ENCODE measurements around the gene GGT6. TPM values are rescaled to one million over a fixed set of nuclear protein-coding genes. Genes with fewer than 3 reads are reported as not detected.

GGT6 gene
- total RNA-seq, 2 experiments from 2014 or later: not detected

GRCh38 chr17:4532860-4533522, 27.4 kb downstream of the GGT6 start:
- Mint-ChIP-seq H3K27ac (no peak overlapping the region), H3K9me3 (no peaks in the 10 kb centered on the region), H3K4me3 (no peak overlapping the region), H3K4me1 (peaks cover 8% of the 10 kb centered on the region), H3K36me3 (no peaks in the 10 kb centered on the region), H3K27me3 (peaks cover 4% of the 10 kb centered on the region)
- DNase-seq (no peak), ATAC-seq (ENCODE audit: low read depth) (no peak)
- POLR2A ChIA-PET: no interaction called here

- H3K27ac Mint-ChIP-seq: no peak overlapping the region
Measured at GRCh38 chr17:4531988-4532736, 28.2 kb downstream of the GGT6 start.

GRCh38 chr17:4530799-4531730, 29.3 kb downstream of the GGT6 start:
- no peak for ATAC-seq (ENCODE audit: low read depth)
- Mint-ChIP-seq H3K9me3 (no peaks in the 10 kb centered on the region), H3K27ac (no peak overlapping the region), H3K27me3 (peaks cover 16% of the 10 kb centered on the region), H3K4me3 (no peak overlapping the region), H3K36me3 (no peaks in the 10 kb centered on the region), H3K4me1 (peaks cover 8% of the 10 kb centered on the region)
- DNase-seq: no peak
- POLR2A ChIA-PET: interaction anchor here (0.6 kb wide), 1 partner anchor 26 kb away, joined by 6 read pairs; no protein-coding TSS in a partner anchor

More at GRCh38 chr17:4531988-4532736, 28.2 kb downstream of the GGT6 start:
- peaks cover 8% of the 10 kb centered on the region for H3K4me1 Mint-ChIP-seq
- no peak overlapping the region for H3K4me3 Mint-ChIP-seq
- no peak for DNase-seq
- peaks cover 9% of the 10 kb centered on the region for H3K27me3 Mint-ChIP-seq
- no peaks in the 10 kb centered on the region for H3K9me3 Mint-ChIP-seq
- H3K36me3 Mint-ChIP-seq: no peaks in the 10 kb centered on the region
- ATAC-seq (ENCODE audit: low read depth): no peak
- POLR2A ChIA-PET: no interaction called here

- Mint-ChIP-seq H3K4me3 (no peak overlapping the region), H3K27ac (no peak overlapping the region), H3K36me3 (no peaks in the 10 kb centered on the region), H3K9me3 (no peaks in the 10 kb centered on the region), H3K27me3 (peaks cover 19% of the 10 kb centered on the region), H3K4me1 (peaks cover 8% of the 10 kb centered on the region)
- no peak for DNase-seq
- POLR2A ChIA-PET: no interaction called here
- no peak for ATAC-seq (ENCODE audit: low read depth)
Measured at GRCh38 chr17:4529533-4530152, 30.7 kb downstream of the GGT6 start.

- H3K27me3 Mint-ChIP-seq: peaks cover 18% of the 10 kb centered on the region
- no peak for ATAC-seq (ENCODE audit: low read depth)
- H3K36me3 Mint-ChIP-seq: no peaks in the 10 kb centered on the region
- no peak overlapping the region for H3K27ac Mint-ChIP-seq
- no peak for DNase-seq
- POLR2A ChIA-PET: no interaction called here
- H3K4me3 Mint-ChIP-seq: no peak overlapping the region
- no peaks in the 10 kb centered on the region for H3K9me3 Mint-ChIP-seq
- H3K4me1 Mint-ChIP-seq: peaks cover 2% of the 10 kb centered on the region
Measured at GRCh38 chr17:4527566-4528125, 32.7 kb downstream of the GGT6 start.

GRCh38 chr17:4527134-4527533, 33.2 kb downstream of the GGT6 start:
- ATAC-seq (ENCODE audit: low read depth) (no peak), DNase-seq (no peak)
- peaks cover 18% of the 10 kb centered on the region for H3K27me3 Mint-ChIP-seq
- no peaks in the 10 kb centered on the region for H3K9me3 Mint-ChIP-seq
- no peak overlapping the region for H3K27ac Mint-ChIP-seq
- no peak overlapping the region for H3K4me3 Mint-ChIP-seq
- H3K36me3 Mint-ChIP-seq: no peaks in the 10 kb centered on the region
- peaks cover 2% of the 10 kb centered on the region for H3K4me1 Mint-ChIP-seq
- POLR2A ChIA-PET: no interaction called here

GRCh38 chr17:4525691-4526397, 34.5 kb downstream of the GGT6 start:
- POLR2A ChIA-PET: no interaction called here
- Mint-ChIP-seq H3K9me3 (no peaks in the 10 kb centered on the region), H3K27ac (no peak overlapping the region), H3K27me3 (peaks cover 18% of the 10 kb centered on the region), H3K4me3 (no peak overlapping the region), H3K36me3 (no peaks in the 10 kb centered on the region), H3K4me1 (no peaks in the 10 kb centered on the region)
- ATAC-seq (ENCODE audit: low read depth) (no peak), DNase-seq (no peak)

GRCh38 chr17:4523946-4524345, 36.4 kb downstream of the GGT6 start:
- H3K4me3 Mint-ChIP-seq: no peak overlapping the region
- H3K4me1 Mint-ChIP-seq: no peaks in the 10 kb centered on the region
- no peak for DNase-seq
- H3K9me3 Mint-ChIP-seq: no peaks in the 10 kb centered on the region
- ATAC-seq (ENCODE audit: low read depth): no peak
- H3K27ac Mint-ChIP-seq: no peak overlapping the region
- POLR2A ChIA-PET: no interaction called here
- no peaks in the 10 kb centered on the region for H3K36me3 Mint-ChIP-seq
- peaks cover 19% of the 10 kb centered on the region for H3K27me3 Mint-ChIP-seq

GRCh38 chr17:4522661-4523060, 37.7 kb downstream of the GGT6 start:
- no peak for DNase-seq
- H3K36me3 Mint-ChIP-seq: no peaks in the 10 kb centered on the region

GRCh38 chr17:4520894-4521600, 39.3 kb downstream of the GGT6 start:
- H3K9me3 Mint-ChIP-seq: no peaks in the 10 kb centered on the region
- H3K27me3 Mint-ChIP-seq: peaks cover 5% of the 10 kb centered on the region
- no peak for DNase-seq
- POLR2A ChIA-PET: interaction anchor here (0.6 kb wide), 1 partner anchor 11 kb away, joined by 3 read pairs; no protein-coding TSS in a partner anchor
- ATAC-seq (ENCODE audit: low read depth): no peak
- H3K4me1 Mint-ChIP-seq: peaks cover 4% of the 10 kb centered on the region
- no peaks in the 10 kb centered on the region for H3K36me3 Mint-ChIP-seq
- no peak overlapping the region for H3K4me3 Mint-ChIP-seq
- no peak overlapping the region for H3K27ac Mint-ChIP-seq

More at GRCh38 chr17:4522661-4523060, 37.7 kb downstream of the GGT6 start:
- H3K4me1 Mint-ChIP-seq: peaks cover 4% of the 10 kb centered on the region
- no peak overlapping the region for H3K27ac Mint-ChIP-seq
- H3K9me3 Mint-ChIP-seq: no peaks in the 10 kb centered on the region
- ATAC-seq (ENCODE audit: low read depth): no peak
- POLR2A ChIA-PET: no interaction called here
- H3K27me3 Mint-ChIP-seq: peaks cover 16% of the 10 kb centered on the region
- no peak overlapping the region for H3K4me3 Mint-ChIP-seq

- no peaks in the 10 kb centered on the region for H3K9me3 Mint-ChIP-seq
- POLR2A ChIA-PET: interaction anchor here (0.6 kb wide), 1 partner anchor 11 kb away, joined by 3 read pairs; no protein-coding TSS in a partner anchor
- DNase-seq (no peak), ATAC-seq (ENCODE audit: low read depth) (no peak)
- no peaks in the 10 kb centered on the region for H3K36me3 Mint-ChIP-seq
- no peak overlapping the region for H3K4me3 Mint-ChIP-seq
- H3K27me3 Mint-ChIP-seq: peaks cover 1% of the 10 kb centered on the region
- no peak overlapping the region for H3K27ac Mint-ChIP-seq
- H3K4me1 Mint-ChIP-seq: peaks cover 4% of the 10 kb centered on the region
Measured at GRCh38 chr17:4520060-4520893, 40.1 kb downstream of the GGT6 start.

Data from activated naive CD8-positive, alpha-beta T cell treated with anti-CD3 and anti-CD28 coated beads, Interleukin-2, amount 10 ng/mL, durations not matched to agents 7 days and 5 days (primary cell).